Measurements from ENCODE around the gene SYNE4.

SYNE4 gene

DNA sequence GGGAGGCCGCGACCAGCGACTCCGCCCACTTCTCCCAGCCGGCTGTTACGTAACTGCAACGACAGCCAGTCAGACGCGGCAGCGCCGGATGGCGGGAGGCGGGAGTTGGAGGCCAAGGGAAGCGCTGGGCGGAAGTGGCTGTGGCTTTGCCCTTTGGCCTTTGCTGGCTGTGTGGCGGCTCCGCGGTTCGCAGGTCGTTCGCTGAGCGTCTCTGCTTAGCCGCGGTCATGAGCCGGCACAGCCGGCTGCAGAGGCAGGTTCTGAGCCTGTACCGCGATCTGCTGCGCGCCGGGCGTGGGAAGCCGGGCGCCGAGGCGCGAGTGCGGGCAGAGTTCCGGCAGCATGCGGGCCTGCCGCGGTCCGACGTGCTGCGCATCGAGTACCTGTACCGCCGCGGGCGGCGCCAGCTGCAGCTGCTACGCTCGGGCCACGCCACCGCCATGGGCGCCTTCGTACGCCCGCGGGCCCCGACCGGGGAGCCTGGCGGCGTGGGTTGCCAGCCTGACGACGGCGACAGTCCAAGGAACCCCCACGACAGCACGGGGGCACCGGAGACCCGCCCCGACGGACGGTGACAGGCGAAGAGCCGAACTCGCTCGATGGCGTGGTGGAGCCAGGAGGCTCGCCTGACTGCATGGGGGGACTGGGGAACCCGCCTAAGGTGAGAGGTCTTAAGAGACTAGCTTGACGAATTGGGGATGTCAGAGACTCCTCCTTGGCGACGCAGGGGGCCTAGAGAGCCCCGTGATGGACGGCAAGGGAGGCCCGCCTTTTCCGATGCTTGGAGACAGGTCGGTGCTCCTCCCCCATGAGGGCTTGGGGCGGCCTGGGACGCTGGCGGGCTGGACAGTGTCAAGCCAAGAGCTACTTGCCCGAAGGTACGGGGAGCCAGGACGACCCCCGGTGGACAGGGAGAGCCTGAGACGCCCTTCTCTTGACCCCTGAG is 13.3 kb downstream of the SYNE4 start, which contains the start of gene SDHAF1 (continued):
- TF ChIP-seq REPIN1 (tag by site-specific recombination; IDR thresholded peaks at IDR 0.05; ENCODE audit: low read depth) (peak; percentile 67; the same call in 1 of the 2 replicates), ZNF654 (tag by site-specific recombination; IDR thresholded peaks at IDR 0.05; ENCODE audit: low read depth) (no peak), ATF2 (tag by site-specific recombination; IDR thresholded peaks at IDR 0.05; ENCODE audit: low read depth) (peak; percentile 41), GLIS2 (tag by site-specific recombination; IDR thresholded peaks at IDR 0.05) (peak; percentile 97), OVOL3 (tag by site-specific recombination; IDR thresholded peaks at IDR 0.05) (peak; percentile 71; the same call in 1 of the 2 replicates), ZNF23 (tag by site-specific recombination; IDR thresholded peaks at IDR 0.05; ENCODE audit: borderline replicate concordance) (no peak; the same call in 1 of the 2 replicates), ZNF670 (tag by site-specific recombination; IDR thresholded peaks at IDR 0.05; ENCODE audit: low read depth) (no peak), ZNF785 (tag by site-specific recombination; IDR thresholded peaks at IDR 0.05) (peak; percentile 69; the same call in 1 of the 2 replicates), ZBTB1 (tag by site-specific recombination; IDR thresholded peaks at IDR 0.05) (0 out of 2 replicates have a peak, but pooled peaks have one; percentile 32), KLF8 (tag by site-specific recombination; IDR thresholded peaks at IDR 0.05) (peak; percentile 50; the same call in 1 of the 2 replicates), ZNF274 (IDR thresholded peaks at IDR 0.05; ENCODE audit: low read length) (no peak), ZNF274 (tag by site-specific recombination; IDR thresholded peaks at IDR 0.05; ENCODE audit: borderline replicate concordance) (no peak), ZNF830 (tag by site-specific recombination; IDR thresholded peaks at IDR 0.05; ENCODE audit: low read depth) (no peak), ZNF692 (tag by site-specific recombination; IDR thresholded peaks at IDR 0.05) (peak; percentile 88), ZNF114 (tag by site-specific recombination; IDR thresholded peaks at IDR 0.05) (no peak), ZSCAN16 (tag by site-specific recombination; IDR thresholded peaks at IDR 0.05) (peak; percentile 80; the same call in 1 of the 2 replicates), GLIS1 (tag by site-specific recombination; IDR thresholded peaks at IDR 0.05) (peak; percentile 99), ZNF585B (tag by site-specific recombination; IDR thresholded peaks at IDR 0.05) (no peak), ZXDB (tag by site-specific recombination; IDR thresholded peaks at IDR 0.05) (peak; percentile 81; the same call in 1 of the 2 replicates), ZNF560 (tag by site-specific recombination; IDR thresholded peaks at IDR 0.05; ENCODE audit: borderline replicate concordance) (no peak), ELK4 (IDR thresholded peaks at IDR 0.05; ENCODE audit: borderline replicate concordance, low read depth, low read length) (no peak; the same call in 1 of the 2 replicates), SP3 (tag by site-specific recombination; IDR thresholded peaks at IDR 0.05) (peak; percentile 98), GFI1B (tag by site-specific recombination; IDR thresholded peaks at IDR 0.05) (no peak), ZNF777 (tag by site-specific recombination; IDR thresholded peaks at IDR 0.05; ENCODE audit: borderline replicate concordance) (peak; percentile 98), ZNF184 (tag by site-specific recombination; IDR thresholded peaks at IDR 0.05) (no peak; the same call in 1 of the 2 replicates), ZNF544 (tag by site-specific recombination; IDR thresholded peaks at IDR 0.05) (no peak), ZBTB10 (tag by site-specific recombination; IDR thresholded peaks at IDR 0.05) (peak; percentile 79), SP7 (tag by site-specific recombination; IDR thresholded peaks at IDR 0.05) (peak; percentile 92), ZNF423 (tag by site-specific recombination; IDR thresholded peaks at IDR 0.05) (no peak), SCRT1 (tag by site-specific recombination; IDR thresholded peaks at IDR 0.05; ENCODE audit: borderline replicate concordance) (no peak)
- TF ChIP-seq, protein P1, sequence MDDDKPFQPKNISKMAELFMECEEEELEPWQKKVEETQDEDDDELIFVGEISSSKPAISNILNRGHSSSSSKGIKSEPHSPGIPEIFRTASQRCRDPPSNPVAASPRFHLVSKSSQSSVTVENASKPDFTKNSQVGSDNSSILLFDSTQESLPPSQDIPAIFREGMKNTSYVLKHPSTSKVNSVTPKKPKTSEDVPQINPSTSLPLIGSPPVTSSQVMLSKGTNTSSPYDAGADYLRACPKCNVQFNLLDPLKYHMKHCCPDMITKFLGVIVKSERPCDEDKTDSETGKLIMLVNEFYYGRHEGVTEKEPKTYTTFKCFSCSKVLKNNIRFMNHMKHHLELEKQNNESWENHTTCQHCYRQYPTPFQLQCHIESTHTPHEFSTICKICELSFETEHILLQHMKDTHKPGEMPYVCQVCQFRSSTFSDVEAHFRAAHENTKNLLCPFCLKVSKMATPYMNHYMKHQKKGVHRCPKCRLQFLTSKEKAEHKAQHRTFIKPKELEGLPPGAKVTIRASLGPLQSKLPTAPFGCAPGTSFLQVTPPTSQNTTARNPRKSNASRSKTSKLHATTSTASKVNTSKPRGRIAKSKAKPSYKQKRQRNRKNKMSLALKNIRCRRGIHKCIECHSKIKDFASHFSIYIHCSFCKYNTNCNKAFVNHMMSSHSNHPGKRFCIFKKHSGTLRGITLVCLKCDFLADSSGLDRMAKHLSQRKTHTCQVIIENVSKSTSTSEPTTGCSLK (tag by site-specific recombination; IDR thresholded peaks at IDR 0.05) = no peak

Measured in HEK293 (cell line).